ENCODE measurements around the gene LINGO4. TPM values are rescaled to one million over a fixed set of nuclear protein-coding genes. Genes with fewer than 3 reads are reported as not detected.

Gene LINGO4
- total and polyA plus RNA-seq, 2 donors (not counting 1 experiment from before 2014, with no cell fraction given) = not detected

- H3K9me3 ChIP-seq (ENCODE audit: control insufficient read depth, insufficient read depth, low read depth, low read length) = no peaks in the 10 kb centered on the region
- no peaks in the 10 kb centered on the region for H3K36me3 ChIP-seq (ENCODE audit: control insufficient read depth, insufficient read depth, low read length)
- H3K79me2 ChIP-seq (ENCODE audit: control insufficient read depth, insufficient read depth, low read length) = no peaks in the 10 kb centered on the region
- no peak overlapping the region for H3K27ac ChIP-seq (ENCODE audit: insufficient read depth, low read length)
- peaks cover 46% of the 10 kb centered on the region for H3K27me3 ChIP-seq (ENCODE audit: control insufficient read depth, insufficient read depth, low read length)
- H3K4me2 ChIP-seq (ENCODE audit: extremely low read depth, insufficient read depth, low read length) = peak overlapping the region; percentile 51
- H3K4me1 ChIP-seq (ENCODE audit: control insufficient read depth, extremely low read depth, insufficient read depth, low read length) = no peaks in the 10 kb centered on the region
- H3K9ac ChIP-seq (ENCODE audit: insufficient read depth, low read length) = no peak overlapping the region
- peak overlapping the region in 2 of 4 experiments; percentile 21 to 35 for H3K4me3 ChIP-seq (replicated peaks in 1 of 4; ENCODE audit: control extremely low read depth in 1 of 4, insufficient read depth in 1 of 4, low read depth in 3 of 4, low read length in 4 of 4)
- no peak overlapping the region for H2AFZ ChIP-seq (ENCODE audit: low read length)
- DNase-seq (ENCODE audit: low read depth in 2 of 2) = no peak
- TF ChIP-seq CTCF (conservative IDR thresholded peaks at IDR 0.05 in 1 of 2, IDR thresholded peaks at IDR 0.05 in 1 of 2; ENCODE audit: low read depth in 1 of 2, low read length in 2 of 2) (no peak), EZH2 (IDR thresholded peaks at IDR 0.05; ENCODE audit: low read length, missing control alignments) (no peak)
- H4K20me1 ChIP-seq (ENCODE audit: control insufficient read depth, extremely low read depth, insufficient read depth, low read length) = no peaks in the 10 kb centered on the region
Observed at GRCh38 chr1:151838222-151839081, 33.2 kb upstream of the LINGO4 start.

DNA sequence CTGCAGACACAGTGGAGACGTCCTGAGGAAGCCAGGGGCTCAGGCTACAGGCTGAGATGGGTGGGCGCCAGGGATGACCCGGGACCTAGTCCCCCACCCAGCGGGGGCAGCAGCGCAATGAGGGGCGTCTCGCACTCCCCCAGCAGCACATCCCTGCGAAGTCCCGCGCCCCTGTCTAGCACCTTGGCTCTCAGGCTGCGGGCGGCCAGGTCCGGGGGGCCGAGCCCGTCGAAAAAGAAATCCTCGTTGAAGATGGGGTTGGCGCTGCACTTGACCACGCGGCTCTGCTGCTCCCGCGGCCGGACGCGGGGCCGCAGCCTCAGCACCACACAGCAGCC lies 32.6 kb upstream of the LINGO4 start:
- Histone ChIP-seq H4K20me1 (ENCODE audit: control insufficient read depth, extremely low read depth, insufficient read depth, low read length) (no peaks in the 10 kb centered on the region), H3K27me3 (ENCODE audit: control insufficient read depth, insufficient read depth, low read length) (peaks cover 46% of the 10 kb centered on the region), H3K4me3 (replicated peaks in 1 of 4; ENCODE audit: control extremely low read depth in 1 of 4, insufficient read depth in 1 of 4, low read depth in 3 of 4, low read length in 4 of 4) (no peak overlapping the region), H3K9me3 (ENCODE audit: control insufficient read depth, insufficient read depth, low read depth, low read length) (no peaks in the 10 kb centered on the region), H3K36me3 (ENCODE audit: control insufficient read depth, insufficient read depth, low read length) (no peaks in the 10 kb centered on the region), H3K79me2 (ENCODE audit: control insufficient read depth, insufficient read depth, low read length) (no peaks in the 10 kb centered on the region), H3K9ac (ENCODE audit: insufficient read depth, low read length) (no peak overlapping the region), H2AFZ (ENCODE audit: low read length) (no peak overlapping the region), H3K4me1 (ENCODE audit: control insufficient read depth, extremely low read depth, insufficient read depth, low read length) (no peaks in the 10 kb centered on the region), H3K4me2 (ENCODE audit: extremely low read depth, insufficient read depth, low read length) (no peak overlapping the region), H3K27ac (ENCODE audit: insufficient read depth, low read length) (no peak overlapping the region)
- DNase-seq (ENCODE audit: low read depth in 2 of 2) = no peak
- TF ChIP-seq EZH2 (IDR thresholded peaks at IDR 0.05; ENCODE audit: low read length, missing control alignments) (peak; percentile 87), CTCF (conservative IDR thresholded peaks at IDR 0.05 in 1 of 2, IDR thresholded peaks at IDR 0.05 in 1 of 2; ENCODE audit: low read depth in 1 of 2, low read length in 2 of 2) (no peak)

DNA sequence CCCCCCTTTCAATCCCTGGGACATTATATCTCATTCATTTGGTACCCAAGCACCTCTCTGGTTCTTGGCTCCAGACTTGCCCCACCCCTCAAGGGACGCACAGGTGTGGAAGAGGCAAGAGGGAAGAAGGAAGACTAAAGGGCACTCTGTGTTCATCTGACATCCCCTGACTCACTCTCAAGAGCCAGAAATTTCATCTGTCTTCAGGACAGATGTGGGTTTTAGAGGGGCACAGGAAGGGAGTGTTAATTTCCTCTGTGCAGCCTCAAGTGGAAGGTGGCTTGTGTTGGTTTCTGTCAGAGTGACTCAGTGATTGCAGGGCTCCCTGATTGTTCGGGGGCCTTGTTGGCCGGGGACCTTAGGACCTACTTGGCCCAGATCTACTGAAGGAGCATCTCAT lies 32.0 kb upstream of the LINGO4 start:
- no peak overlapping the region for H3K27ac ChIP-seq (ENCODE audit: insufficient read depth, low read length)
- H2AFZ ChIP-seq (ENCODE audit: low read length) = no peak overlapping the region
- no peak overlapping the region for H3K9ac ChIP-seq (ENCODE audit: insufficient read depth, low read length)
- H3K36me3 ChIP-seq (ENCODE audit: control insufficient read depth, insufficient read depth, low read length) = no peaks in the 10 kb centered on the region
- H3K79me2 ChIP-seq (ENCODE audit: control insufficient read depth, insufficient read depth, low read length) = no peaks in the 10 kb centered on the region
- H3K27me3 ChIP-seq (ENCODE audit: control insufficient read depth, insufficient read depth, low read length) = peaks cover 46% of the 10 kb centered on the region
- no peak overlapping the region for H3K4me2 ChIP-seq (ENCODE audit: extremely low read depth, insufficient read depth, low read length)
- H3K9me3 ChIP-seq (ENCODE audit: control insufficient read depth, insufficient read depth, low read depth, low read length) = no peaks in the 10 kb centered on the region
- no peaks in the 10 kb centered on the region for H4K20me1 ChIP-seq (ENCODE audit: control insufficient read depth, extremely low read depth, insufficient read depth, low read length)
- no peak overlapping the region for H3K4me3 ChIP-seq (replicated peaks in 1 of 4; ENCODE audit: control extremely low read depth in 1 of 4, insufficient read depth in 1 of 4, low read depth in 3 of 4, low read length in 4 of 4)
- TF ChIP-seq CTCF (conservative IDR thresholded peaks at IDR 0.05 in 1 of 2, IDR thresholded peaks at IDR 0.05 in 1 of 2; ENCODE audit: low read depth in 1 of 2, low read length in 2 of 2) = no peak
- TF ChIP-seq EZH2 (IDR thresholded peaks at IDR 0.05; ENCODE audit: low read length, missing control alignments) = no peak
- DNase-seq (ENCODE audit: low read depth in 2 of 2) = no peak
- no peaks in the 10 kb centered on the region for H3K4me1 ChIP-seq (ENCODE audit: control insufficient read depth, extremely low read depth, insufficient read depth, low read length)
